Measurements from ENCODE around the gene PACSIN1. TPM values are rescaled to one million over a fixed set of nuclear protein-coding genes. Genes with fewer than 3 reads are reported as not detected.

Gene PACSIN1
- total and polyA plus RNA-seq, 2 experiments from 2014 or later: 12.1 to 20.3 TPM

- Histone ChIP-seq H3K27ac (no peak overlapping the region), H3K9me3 (ENCODE audit: low read depth) (no peaks in the 10 kb centered on the region), H3K36me3 (no peaks in the 10 kb centered on the region), H3K4me1 (ENCODE audit: low read depth) (peaks cover 3% of the 10 kb centered on the region), H3K4me3 (no peak overlapping the region), H3K27me3 (no peaks in the 10 kb centered on the region)
- TF ChIP-seq, protein P1, sequence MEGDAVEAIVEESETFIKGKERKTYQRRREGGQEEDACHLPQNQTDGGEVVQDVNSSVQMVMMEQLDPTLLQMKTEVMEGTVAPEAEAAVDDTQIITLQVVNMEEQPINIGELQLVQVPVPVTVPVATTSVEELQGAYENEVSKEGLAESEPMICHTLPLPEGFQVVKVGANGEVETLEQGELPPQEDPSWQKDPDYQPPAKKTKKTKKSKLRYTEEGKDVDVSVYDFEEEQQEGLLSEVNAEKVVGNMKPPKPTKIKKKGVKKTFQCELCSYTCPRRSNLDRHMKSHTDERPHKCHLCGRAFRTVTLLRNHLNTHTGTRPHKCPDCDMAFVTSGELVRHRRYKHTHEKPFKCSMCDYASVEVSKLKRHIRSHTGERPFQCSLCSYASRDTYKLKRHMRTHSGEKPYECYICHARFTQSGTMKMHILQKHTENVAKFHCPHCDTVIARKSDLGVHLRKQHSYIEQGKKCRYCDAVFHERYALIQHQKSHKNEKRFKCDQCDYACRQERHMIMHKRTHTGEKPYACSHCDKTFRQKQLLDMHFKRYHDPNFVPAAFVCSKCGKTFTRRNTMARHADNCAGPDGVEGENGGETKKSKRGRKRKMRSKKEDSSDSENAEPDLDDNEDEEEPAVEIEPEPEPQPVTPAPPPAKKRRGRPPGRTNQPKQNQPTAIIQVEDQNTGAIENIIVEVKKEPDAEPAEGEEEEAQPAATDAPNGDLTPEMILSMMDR (IDR thresholded peaks at IDR 0.05; ENCODE audit: low read depth, low read length): no peak
- DNase-seq (ENCODE audit: low read depth in 1 of 2, low spot score in 1 of 2): no peak
These were observed 2.0 kb upstream of the PACSIN1 start for GRCh38 chr6:34463849-34464248.

- H3K4me3 ChIP-seq: peak overlapping the region; percentile 56
- H3K36me3 ChIP-seq: no peaks in the 10 kb centered on the region
- no peaks in the 10 kb centered on the region for H3K27me3 ChIP-seq
- H3K9me3 ChIP-seq (ENCODE audit: low read depth): no peaks in the 10 kb centered on the region
- no peak overlapping the region for H3K27ac ChIP-seq
- H3K4me1 ChIP-seq (ENCODE audit: low read depth): peaks cover 3% of the 10 kb centered on the region
- TF ChIP-seq, protein P1 (IDR thresholded peaks at IDR 0.05; ENCODE audit: low read depth, low read length): no peak
- DNase-seq (ENCODE audit: low read depth in 1 of 2, low spot score in 1 of 2): no peak
These were observed 638 bp downstream of the PACSIN1 start for GRCh38 chr6:34466242-34467185.

DNA sequence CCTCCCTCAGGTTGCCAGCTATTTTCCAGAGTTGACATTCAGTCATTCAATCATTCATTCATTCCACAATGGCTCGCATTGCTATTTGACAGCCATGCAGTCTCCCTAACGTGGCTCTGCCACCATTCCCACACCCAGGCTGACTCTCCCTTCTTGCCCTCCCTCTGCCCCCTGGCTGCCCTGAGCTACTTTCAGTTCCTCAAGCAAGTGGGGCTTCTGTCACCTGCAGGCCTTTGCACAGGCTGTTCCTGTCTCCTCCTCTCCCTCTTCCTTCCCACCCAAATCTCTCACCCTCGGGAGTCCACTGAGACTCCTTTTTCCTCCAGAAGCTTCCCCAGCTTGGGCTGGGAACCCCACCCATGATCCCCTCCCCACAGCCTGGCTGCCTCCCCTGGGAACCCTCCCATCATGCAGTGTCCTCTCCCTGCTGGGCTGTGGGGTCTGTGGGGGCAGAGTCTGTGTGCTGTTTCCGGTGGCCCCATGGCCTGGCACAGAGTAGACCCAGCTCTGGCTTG lies 2.6 kb downstream of the PACSIN1 start:
- Histone ChIP-seq H3K9me3 (ENCODE audit: low read depth) (no peaks in the 10 kb centered on the region), H3K27me3 (no peaks in the 10 kb centered on the region), H3K36me3 (no peaks in the 10 kb centered on the region), H3K4me3 (no peak overlapping the region), H3K4me1 (ENCODE audit: low read depth) (peaks cover 3% of the 10 kb centered on the region), H3K27ac (no peak overlapping the region)
- no peak for DNase-seq (ENCODE audit: low read depth in 1 of 2, low spot score in 1 of 2)
- TF ChIP-seq, protein P1 (IDR thresholded peaks at IDR 0.05; ENCODE audit: low read depth, low read length): no peak

DNA sequence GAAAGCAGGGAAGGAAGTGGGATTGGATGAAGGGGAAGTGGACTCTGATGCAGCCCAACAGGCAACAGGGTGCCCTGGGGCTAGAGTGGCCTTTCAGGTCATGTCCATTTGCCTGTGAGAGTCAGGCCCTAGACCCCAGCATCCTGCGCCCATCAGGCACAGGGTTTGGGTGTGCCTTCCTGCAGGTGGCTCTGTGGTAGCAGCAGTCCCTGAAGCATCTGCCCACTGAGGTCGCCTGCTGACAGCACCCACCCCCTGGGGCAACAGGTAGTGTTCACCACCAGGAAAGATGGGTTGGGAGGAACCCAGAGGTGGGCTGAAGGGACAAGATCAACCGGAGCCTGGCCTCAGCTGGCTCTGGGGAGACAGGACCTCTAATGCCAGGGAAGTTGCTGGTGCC lies 3.6 kb downstream of the PACSIN1 start:
- no peaks in the 10 kb centered on the region for H3K27me3 ChIP-seq

GRCh38 chr6:34472425-34472824 lies 6.5 kb downstream of the PACSIN1 start:
- TF ChIP-seq, protein P1 (IDR thresholded peaks at IDR 0.05; ENCODE audit: low read depth, low read length): no peak
- no peak for DNase-seq (ENCODE audit: low read depth in 1 of 2, low spot score in 1 of 2)

More for the DNA sequence above, 3.6 kb downstream of the PACSIN1 start:
- TF ChIP-seq, protein P1 (IDR thresholded peaks at IDR 0.05; ENCODE audit: low read depth, low read length): no peak
- H3K36me3 ChIP-seq: no peaks in the 10 kb centered on the region
- no peak for DNase-seq (ENCODE audit: low read depth in 1 of 2, low spot score in 1 of 2)
- no peaks in the 10 kb centered on the region for H3K9me3 ChIP-seq (ENCODE audit: low read depth)
- no peak overlapping the region for H3K4me3 ChIP-seq
- peaks cover 3% of the 10 kb centered on the region for H3K4me1 ChIP-seq (ENCODE audit: low read depth)
- no peak overlapping the region for H3K27ac ChIP-seq

More at GRCh38 chr6:34472425-34472824, 6.5 kb downstream of the PACSIN1 start:
- no peaks in the 10 kb centered on the region for H3K27me3 ChIP-seq
- H3K27ac ChIP-seq: no peak overlapping the region
- peaks cover 9% of the 10 kb centered on the region for H3K4me1 ChIP-seq (ENCODE audit: low read depth)
- no peaks in the 10 kb centered on the region for H3K36me3 ChIP-seq
- no peaks in the 10 kb centered on the region for H3K9me3 ChIP-seq (ENCODE audit: low read depth)
- no peak overlapping the region for H3K4me3 ChIP-seq
